ENCODE measurements around the gene NRM. TPM values are rescaled to one million over a fixed set of nuclear protein-coding genes. Genes with fewer than 3 reads are reported as not detected.

NRM gene
- total RNA-seq, 2 experiments from 2014 or later, result 43.1 to 58.8 TPM

- ChIA-PET CTCF (interaction anchor here (1.3 to 4.3 kb wide), 3 partner anchors 11 to 22 kb away, joined by 4 to 25 read pairs (median 5); partner anchors contain the start of gene MDC1), POLR2A (no interaction called here)
- Mint-ChIP-seq H3K27ac (no peak overlapping the region), H3K4me3 (no peak overlapping the region), H3K36me3 (ENCODE audit: low read depth) (peaks cover 23% of the 10 kb centered on the region), H3K4me1 (no peaks in the 10 kb centered on the region), H3K9me3 (no peaks in the 10 kb centered on the region), H3K27me3 (no peaks in the 10 kb centered on the region)
- no peak for DNase-seq
Measured at GRCh38 chr6:30700340-30700739, 9.6 kb upstream of the NRM start.

- ChIA-PET POLR2A (no interaction called here), CTCF (interaction anchor here (0.5 to 4.3 kb wide), 3 partner anchors 15 to 22 kb away, joined by 3 to 25 read pairs (median 3); partner anchors contain the start of gene MDC1)
- no peaks in the 10 kb centered on the region for H3K27me3 Mint-ChIP-seq
- H3K9me3 Mint-ChIP-seq, result no peaks in the 10 kb centered on the region
- DNase-seq, result no peak
- peaks cover 6% of the 10 kb centered on the region for H3K36me3 Mint-ChIP-seq (ENCODE audit: low read depth)
- H3K4me3 Mint-ChIP-seq, result no peak overlapping the region
- H3K4me1 Mint-ChIP-seq, result peaks cover 8% of the 10 kb centered on the region
- H3K27ac Mint-ChIP-seq, result no peak overlapping the region
Measured at GRCh38 chr6:30696432-30696831, 5.6 kb upstream of the NRM start.

GRCh38 chr6:30691208-30691847, 544 bp upstream of the NRM start:
- ChIA-PET POLR2A (interaction anchor here (0.6 kb wide), 1 partner anchor 30 kb away, joined by 4 read pairs; no protein-coding TSS in a partner anchor), CTCF (interaction anchor here (0.7 to 1.9 kb wide), 6 partner anchors 12 to 40 kb away, joined by 3 to 7 read pairs (median 5); partner anchors contain the start of gene MDC1)
- Mint-ChIP-seq H3K4me3 (peak overlapping the region; percentile 100), H3K4me1 (peaks cover 45% of the 10 kb centered on the region), H3K27ac (peak overlapping the region; percentile 54), H3K27me3 (no peaks in the 10 kb centered on the region), H3K36me3 (ENCODE audit: low read depth) (peaks cover 13% of the 10 kb centered on the region), H3K9me3 (no peaks in the 10 kb centered on the region)
- DNase-seq, result no peak

GRCh38 chr6:30689985-30690384, 799 bp downstream of the NRM start:
- Mint-ChIP-seq H3K4me1 (peaks cover 45% of the 10 kb centered on the region), H3K27me3 (no peaks in the 10 kb centered on the region), H3K9me3 (no peaks in the 10 kb centered on the region), H3K27ac (peak overlapping the region; percentile 19), H3K36me3 (ENCODE audit: low read depth) (peaks cover 26% of the 10 kb centered on the region), H3K4me3 (peak overlapping the region; percentile 100)
- POLR2A ChIA-PET, result no interaction called here
- DNase-seq, result no peak
- CTCF ChIA-PET, result interaction anchor here (0.6 to 1.9 kb wide), 6 partner anchors 9 to 188 kb away, joined by 3 to 7 read pairs (median 4); partner anchors contain the start of gene MDC1

GRCh38 chr6:30689022-30689865, 1.5 kb downstream of the NRM start:
- Mint-ChIP-seq H3K27ac (peak overlapping the region; percentile 95), H3K9me3 (no peaks in the 10 kb centered on the region), H3K27me3 (no peaks in the 10 kb centered on the region), H3K4me3 (peak overlapping the region; percentile 100), H3K36me3 (ENCODE audit: low read depth) (peaks cover 31% of the 10 kb centered on the region), H3K4me1 (peaks cover 43% of the 10 kb centered on the region)
- CTCF ChIA-PET, result interaction anchor here (0.8 to 3.0 kb wide), 9 partner anchors 10 to 206 kb away, joined by 3 to 21 read pairs (median 6); partner anchors contain the start of genes DHX16 and MDC1
- POLR2A ChIA-PET, result interaction anchor here (0.5 kb wide), 1 partner anchor 30 kb away, joined by 3 read pairs; no protein-coding TSS in a partner anchor
- DNase-seq, result no peak

GRCh38 chr6:30688569-30688968, 2.2 kb downstream of the NRM start:
- Mint-ChIP-seq H3K4me3 (peak overlapping the region; percentile 100), H3K4me1 (peaks cover 43% of the 10 kb centered on the region), H3K9me3 (no peaks in the 10 kb centered on the region), H3K27me3 (no peaks in the 10 kb centered on the region), H3K36me3 (ENCODE audit: low read depth) (peaks cover 38% of the 10 kb centered on the region), H3K27ac (peak overlapping the region; percentile 95)
- ChIA-PET POLR2A (interaction anchor here (0.5 kb wide), 1 partner anchor 31 kb away, joined by 3 read pairs; no protein-coding TSS in a partner anchor), CTCF (interaction anchor here (0.8 to 3.0 kb wide), 10 partner anchors 10 to 205 kb away, joined by 3 to 21 read pairs (median 6); partner anchors contain the start of genes DHX16 and MDC1)
- DNase-seq, result no peak

- Mint-ChIP-seq H3K36me3 (ENCODE audit: low read depth) (peaks cover 45% of the 10 kb centered on the region), H3K4me1 (peaks cover 43% of the 10 kb centered on the region), H3K4me3 (peak overlapping the region; percentile 100), H3K9me3 (no peaks in the 10 kb centered on the region), H3K27me3 (no peaks in the 10 kb centered on the region), H3K27ac (peak overlapping the region; percentile 95)
- ChIA-PET CTCF (interaction anchor here (0.8 to 3.0 kb wide), 10 partner anchors 9 to 204 kb away, joined by 3 to 21 read pairs (median 6); partner anchors contain the start of genes DHX16 and MDC1), POLR2A (interaction anchor here (0.7 to 1.1 kb wide), 2 partner anchors 29 to 622 kb away, joined by 3 to 5 read pairs; partner anchors contain the start of gene MDC1)
- DNase-seq, result no peak
Measured at GRCh38 chr6:30687659-30688431, 2.9 kb downstream of the NRM start.

- H3K4me1 Mint-ChIP-seq, result peaks cover 41% of the 10 kb centered on the region
Measured at GRCh38 chr6:30686908-30687658, 3.7 kb downstream of the NRM start.

GRCh38 chr6:30686009-30686907, 4.5 kb downstream of the NRM start, which contains the start of gene PPP1R18:
PPP1R18 (minus strand) TSS chr6:30686645; CDS start chr6:30686018, 627 bp downstream.
- peaks cover 60% of the 10 kb centered on the region for H3K36me3 Mint-ChIP-seq (ENCODE audit: low read depth)
- peak; percentile 88 for DNase-seq
- H3K27me3 Mint-ChIP-seq, result no peaks in the 10 kb centered on the region
- H3K4me3 Mint-ChIP-seq, result peak within 1 kb of the TSS; percentile 100
- no peaks in the 10 kb centered on the region for H3K9me3 Mint-ChIP-seq
- ChIA-PET POLR2A (interaction anchor here (1.8 kb wide), 1 partner anchor 31 kb away, joined by 5 read pairs; the partner anchor contains the start of gene MDC1), CTCF (interaction anchor here (0.6 to 12.7 kb wide), 6 partner anchors 8 to 530 kb away, joined by 3 to 476 read pairs (median 3); partner anchors contain the start of genes DHX16, MDC1 and TUBB)
- H3K4me1 Mint-ChIP-seq, result peaks cover 35% of the 10 kb centered on the region
- H3K27ac Mint-ChIP-seq, result peak within 1 kb of the TSS; percentile 95

More at GRCh38 chr6:30686908-30687658, 3.7 kb downstream of the NRM start:
- H3K27me3 Mint-ChIP-seq, result no peaks in the 10 kb centered on the region
- ChIA-PET CTCF (interaction anchor here (1.3 to 3.0 kb wide), 7 partner anchors 8 to 44 kb away, joined by 3 to 21 read pairs (median 7); partner anchors contain the start of genes DHX16 and MDC1), POLR2A (interaction anchor here (0.7 to 1.1 kb wide), 2 partner anchors 30 to 621 kb away, joined by 3 to 5 read pairs; partner anchors contain the start of gene MDC1)
- H3K9me3 Mint-ChIP-seq, result no peaks in the 10 kb centered on the region
- peak; percentile 87 for DNase-seq
- H3K27ac Mint-ChIP-seq, result peak overlapping the region; percentile 95
- H3K4me3 Mint-ChIP-seq, result peak overlapping the region; percentile 100
- H3K36me3 Mint-ChIP-seq (ENCODE audit: low read depth), result peaks cover 51% of the 10 kb centered on the region

Measured in activated CD4-positive, alpha-beta T cell treated with anti-CD3 and anti-CD28 coated beads, Interleukin-2, amount 10 ng/mL, durations not matched to agents 7 days and 5 days (primary cell).